Hematopoietic multipotent progenitor cell treated with erythropoietin and hydrocortisone succinate and interleukin-3 and kit ligand, for 15 days (in vitro differentiated cells): ENCODE measurements around the gene DCT.
A peak's percentile ranks its signal among the peaks of the same experiment; 100 is the strongest.

Experiments used
- DNase-seq: peaks from one replicate; pipeline ENCODE4 v3.0.0-alpha.2; 2015; ENCODE audit warnings: low spot score

Gene DCT

DNA sequence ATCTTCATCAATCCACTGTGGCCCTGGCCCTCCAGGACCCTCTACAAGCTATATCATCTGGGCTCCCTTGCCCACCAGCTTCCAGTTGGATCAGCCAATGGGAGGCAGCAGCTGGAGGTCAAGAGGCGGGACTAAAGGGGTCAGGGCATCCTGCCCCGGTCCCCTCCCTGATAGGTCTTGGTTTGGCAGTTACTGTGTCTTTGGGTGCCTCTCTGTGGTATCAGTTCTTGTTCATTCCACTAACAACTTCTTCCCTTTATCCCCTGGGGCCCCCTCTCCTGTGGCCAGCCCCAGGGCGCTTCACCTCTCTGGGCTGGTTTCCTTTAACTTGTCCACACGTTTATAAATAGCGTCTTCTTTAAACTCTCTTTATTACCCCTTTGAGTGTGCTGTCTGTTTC is 83.6 kb downstream of the DCT start:
- DNase-seq: no peak

DNA sequence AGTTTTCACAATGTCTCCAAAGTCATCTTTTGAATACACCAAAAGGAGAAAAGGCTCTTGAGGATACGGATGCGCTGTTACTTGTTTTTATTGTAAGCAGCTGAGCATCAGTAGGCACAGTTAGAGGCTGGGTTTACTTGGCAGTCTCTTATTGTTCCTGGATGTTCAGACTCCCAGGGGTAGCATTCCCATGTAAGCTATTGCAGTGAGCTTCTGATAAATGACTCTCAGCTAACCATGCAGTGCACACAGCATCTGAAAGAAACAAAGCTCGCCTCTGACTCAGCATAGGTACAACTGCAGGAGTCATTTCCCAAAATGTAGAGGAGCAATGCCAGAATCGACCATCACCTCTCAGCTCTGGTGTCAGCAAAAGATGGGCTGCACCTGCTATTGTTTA is 84.8 kb downstream of the DCT start:
- no peak for DNase-seq

DNA sequence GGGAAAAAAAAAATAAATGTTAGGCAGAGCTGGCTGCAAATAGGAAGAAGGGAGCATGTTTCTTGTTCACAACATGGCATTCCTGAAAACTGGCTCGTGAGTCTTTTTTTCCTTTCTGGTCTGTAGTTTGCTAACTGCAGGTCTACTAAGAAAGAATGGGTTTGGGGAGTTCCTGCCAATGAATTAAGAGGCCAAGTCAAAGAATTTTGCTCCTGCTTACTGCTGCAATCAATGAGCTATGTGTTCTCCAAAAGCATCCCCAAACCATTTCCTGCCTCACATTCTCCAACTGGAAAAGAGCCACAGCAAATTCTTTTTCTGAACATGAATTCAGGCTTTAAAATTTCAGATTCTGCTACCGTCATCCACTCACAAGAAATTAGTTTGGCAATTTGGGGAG is 88.6 kb downstream of the DCT start:
- no peak for DNase-seq

DNA sequence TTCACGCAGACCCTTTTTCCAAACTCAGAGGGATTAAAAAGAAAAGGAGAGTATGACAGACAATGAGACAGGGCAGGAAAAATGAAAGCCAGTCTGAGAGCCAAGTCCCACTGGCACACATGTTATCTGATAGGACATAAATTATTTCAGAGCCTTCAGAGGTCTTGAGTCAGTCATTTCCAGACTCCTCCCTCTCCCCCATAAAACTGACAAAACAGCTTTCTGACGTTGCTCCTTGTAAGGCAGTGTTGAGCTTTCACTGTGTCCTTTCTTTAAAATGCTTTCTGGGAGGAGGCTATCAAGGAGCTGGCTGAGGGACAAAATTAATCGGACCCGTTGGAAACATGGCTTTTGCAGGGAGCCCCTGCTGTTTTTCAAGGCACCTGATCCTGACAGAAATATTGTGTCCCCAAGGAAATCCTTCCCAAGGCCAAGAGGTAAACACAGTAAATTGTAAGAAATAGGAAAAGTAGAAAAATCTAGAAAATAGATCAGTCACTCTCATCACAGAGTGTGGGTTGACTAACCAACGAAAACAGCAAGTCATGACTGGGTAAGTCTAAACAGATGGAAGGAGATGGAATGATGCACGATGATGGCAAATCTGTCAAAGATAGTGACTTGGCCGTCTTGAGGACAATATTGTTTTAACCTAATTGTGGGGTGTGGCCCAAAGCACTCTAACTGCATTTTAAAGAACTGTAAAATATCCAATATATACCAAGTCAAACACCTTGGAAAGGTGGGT is 89.7 kb downstream of the DCT start:
- DNase-seq: peak; percentile 22

DNA sequence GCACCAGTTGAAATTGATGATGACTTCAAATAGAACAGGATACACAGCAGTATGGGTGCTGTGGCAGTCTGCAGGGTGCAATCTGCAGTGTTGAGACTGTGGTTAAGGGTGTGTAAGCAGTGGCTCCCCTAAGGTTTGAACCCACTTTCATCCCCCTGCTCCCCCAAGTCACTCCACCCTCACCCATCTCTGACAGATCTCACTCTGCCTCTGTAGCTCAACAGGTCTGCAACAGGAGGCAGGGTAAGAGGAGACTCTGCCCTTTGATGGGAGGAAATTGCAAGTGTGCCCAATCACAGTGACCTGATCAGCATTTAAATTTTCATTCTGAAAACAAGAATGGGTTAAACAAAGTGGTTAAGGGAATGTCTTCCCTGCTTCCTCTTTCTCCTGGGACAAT is 92.4 kb downstream of the DCT start:
- no peak for DNase-seq
